H1 (cell line): ENCODE results near the gene RRP1B. TPM values are rescaled to one million over a fixed set of nuclear protein-coding genes. Genes with fewer than 3 reads are reported as not detected.

Source experiments
- CTCF ChIA-PET: fragments of 300-600 bp; sonication (Branson Sonifier 250); formaldehyde crosslinking; loops from one replicate; lab custom pipeline; 2021; ENCODE audit not compliant: partially characterized antibody; lab: Charles Lee
- POLR2A ChIA-PET: fragments of 300-600 bp; sonication (Branson Sonifier 250); formaldehyde crosslinking; loops from one replicate; lab custom pipeline; 2021; ENCODE audit warnings: inconsistent platforms; ENCODE audit not compliant: partially characterized antibody; lab: Charles Lee
- DNase-seq, 2 experiments: peaks; one replicate each; pipeline versions ENCODE4 v3.0.0 to v3.0.0-alpha.2; 2010 to 2022; ENCODE audit warnings: low spot score in 2 of 2, low read depth in 1 of 2, mixed read lengths in 1 of 2
- FAIRE-seq: peaks from 2 replicates; lab custom pipeline; 2011; peaks lifted over from hg19 to GRCh38; lab: Jason Lieb, UNC
- H2AFZ ChIP-seq: 2 replicates; pipeline ENCODE4 v1.8.1; 2012; ENCODE audit warnings: low read length, inconsistent platforms
- H2AK5ac ChIP-seq: 2 replicates; pipeline ENCODE4 v1.6.1; 2013; ENCODE audit warnings: low read depth, low read length
- H2BK120ac ChIP-seq: replicated peaks from 2 replicates; pipeline ENCODE3; 2013; ENCODE audit warnings: low read depth, low read length, inconsistent platforms
- H2BK12ac ChIP-seq: 2 replicates; pipeline ENCODE4 v1.6.1; 2013; ENCODE audit warnings: low read depth, low read length
- H2BK15ac ChIP-seq: 2 replicates; pipeline ENCODE4 v1.6.1; 2013; ENCODE audit warnings: low read length
- H2BK20ac ChIP-seq: 2 replicates; pipeline ENCODE4 v1.6.1; 2013; ENCODE audit warnings: low read length
- H2BK5ac ChIP-seq: 2 replicates; pipeline ENCODE4 v1.6.1; 2013; ENCODE audit warnings: low read depth, low read length
- H3K14ac ChIP-seq: 2 replicates; pipeline ENCODE4 v1.6.1; 2013; ENCODE audit warnings: inconsistent platforms; ENCODE audit not compliant: insufficient read length
- H3K18ac ChIP-seq: 2 replicates; pipeline ENCODE4 v1.6.1; 2013; ENCODE audit warnings: low read length; ENCODE audit errors: extremely low read depth
- H3K23ac ChIP-seq: 2 replicates; pipeline ENCODE4 v1.6.1; 2013; ENCODE audit warnings: inconsistent platforms; ENCODE audit not compliant: insufficient read length
- H3K23me2 ChIP-seq: 2 replicates; pipeline ENCODE4 v1.6.1; 2013; ENCODE audit warnings: low read depth, low read length
- H3K27ac ChIP-seq: 2 replicates; pipeline ENCODE4 v1.6.1; 2011; ENCODE audit warnings: low read depth, low read length, inconsistent platforms
- H3K27me3 ChIP-seq, 4 experiments: replicated peaks in 1 of 4; 1 replicate in 1 of 4; 2 replicates in 3 of 4; pipeline versions ENCODE4 v1.6.1 to v1.8.1; 2011 to 2013; ENCODE audit warnings: low read length in 3 of 4, mild to moderate bottlenecking in 3 of 4, inconsistent platforms in 2 of 4, mixed read lengths in 2 of 4, moderate library complexity in 1 of 4; ENCODE audit not compliant: control insufficient read depth in 3 of 4, insufficient read depth in 3 of 4; ENCODE audit errors: extremely low read depth in 1 of 4
- H3K36me3 ChIP-seq, 4 experiments: 2 replicates each; pipeline versions ENCODE4 v1.6.1 to v1.8.1; 2011 to 2013; ENCODE audit warnings: mild to moderate bottlenecking in 4 of 4, low read length in 3 of 4, moderate library complexity in 2 of 4, control low read depth in 1 of 4, inconsistent platforms in 1 of 4; ENCODE audit not compliant: insufficient read depth in 4 of 4, control insufficient read depth in 2 of 4
- H3K4ac ChIP-seq: replicated peaks from 2 replicates; pipeline ENCODE3; 2013; ENCODE audit warnings: low read length, low read depth, mixed read lengths, inconsistent platforms; ENCODE audit not compliant: insufficient read length
- H3K4me1 ChIP-seq, 4 experiments: replicated peaks in 1 of 4; 1 replicate in 1 of 4; 2 replicates in 3 of 4; pipeline versions ENCODE4 v1.6.1 to v1.8.1; 2011 to 2013; ENCODE audit warnings: low read length in 3 of 4, inconsistent platforms in 2 of 4, mixed read lengths in 1 of 4; ENCODE audit not compliant: insufficient read depth in 4 of 4, control insufficient read depth in 3 of 4
- H3K4me2 ChIP-seq, 2 experiments: 2 replicates each; pipeline versions ENCODE4 v1.6.1 to v1.8.1; 2011 to 2013; ENCODE audit warnings: low read depth in 2 of 2, low read length in 2 of 2, control low read depth in 1 of 2, inconsistent platforms in 1 of 2, mild to moderate bottlenecking in 1 of 2; ENCODE audit not compliant: insufficient read depth in 1 of 2
- H3K4me3 ChIP-seq, 4 experiments: fragments of 200-600, 300-600 bp in 1 of 4; sonication (generic), shearing (Covaris generic), sonication (Bioruptor Twin) in 1 of 4; 2 replicates each; pipeline versions ENCODE4 v1.5.1 to v1.8.1; 2011 to 2016; ENCODE audit warnings: low read length in 4 of 4, low read depth in 3 of 4, control low read depth in 2 of 4, inconsistent platforms in 2 of 4, mild to moderate bottlenecking in 2 of 4, mixed read lengths in 1 of 4, moderate library complexity in 1 of 4; ENCODE audit not compliant: insufficient read depth in 2 of 4; ENCODE audit errors: extremely low read depth in 1 of 4
- H3K56ac ChIP-seq: replicated peaks from 2 replicates; pipeline ENCODE3; 2013; ENCODE audit warnings: low read depth, mild to moderate bottlenecking, mixed read lengths, low read length, inconsistent platforms; ENCODE audit not compliant: insufficient read length
- H3K79me1 ChIP-seq: 2 replicates; pipeline ENCODE4 v1.6.1; 2013; ENCODE audit warnings: low read depth, low read length, control low read depth
- H3K79me2 ChIP-seq, 2 experiments: 2 replicates each; pipeline versions ENCODE4 v1.6.1 to v1.8.1; 2012 to 2013; ENCODE audit warnings: low read length in 2 of 2, mild to moderate bottlenecking in 2 of 2, inconsistent platforms in 1 of 2; ENCODE audit not compliant: insufficient read depth in 2 of 2, control insufficient read depth in 1 of 2
- H3K9ac ChIP-seq, 4 experiments: replicated peaks in 1 of 4; 1 replicate in 1 of 4; 2 replicates in 3 of 4; pipeline versions ENCODE4 v1.6.1 to v1.8.1; 2011 to 2013; ENCODE audit warnings: low read depth in 3 of 4, low read length in 3 of 4, control low read depth in 2 of 4, mild to moderate bottlenecking in 2 of 4, moderate library complexity in 2 of 4, inconsistent platforms in 1 of 4; ENCODE audit errors: extremely low read depth in 1 of 4
- H3K9me3 ChIP-seq, 2 experiments: 2 replicates each; pipeline versions ENCODE4 v1.6.1 to v1.8.1; 2012 to 2013; ENCODE audit warnings: mild to moderate bottlenecking in 2 of 2, moderate library complexity in 2 of 2, control low read depth in 1 of 2, inconsistent platforms in 1 of 2, low read depth in 1 of 2, low read length in 1 of 2, mixed read lengths in 1 of 2; ENCODE audit not compliant: insufficient read depth in 2 of 2
- H4K20me1 ChIP-seq, 2 experiments: replicated peaks in 1 of 2; 2 replicates each; pipeline versions ENCODE3 to v1.8.1; 2011 to 2013; ENCODE audit warnings: inconsistent platforms in 2 of 2, low read length in 2 of 2, mild to moderate bottlenecking in 1 of 2; ENCODE audit not compliant: insufficient read depth in 2 of 2, control insufficient read depth in 1 of 2
- H4K5ac ChIP-seq: 2 replicates; pipeline ENCODE4 v1.6.1; 2013; ENCODE audit warnings: low read length, low read depth, mixed read lengths, inconsistent platforms; ENCODE audit not compliant: insufficient read length
- H4K8ac ChIP-seq: 2 replicates; pipeline ENCODE4 v1.8.0; 2013; ENCODE audit warnings: mild to moderate bottlenecking, moderate library complexity, low read length, inconsistent platforms; ENCODE audit not compliant: insufficient read depth; ENCODE audit errors: extremely low read depth
- H4K91ac ChIP-seq: replicated peaks from 2 replicates; pipeline ENCODE3; 2013; ENCODE audit warnings: low read length, mixed read lengths, inconsistent platforms; ENCODE audit not compliant: insufficient read length
- CBX8 ChIP-seq: fragments of 300-800, 300-1000 bp; sonication (generic); IDR thresholded peaks from 2 replicates; pipeline ENCODE4 v1.7.1; 2016; ENCODE audit warnings: low read depth, low read length, borderline replicate concordance
- WGBS, 2 experiments: shearing (Covaris generic) in 1 of 2; methylation state at CpG; one replicate each; pipeline versions ENCODE4 v1.1.6 to v1.1.7; 2013 to 2015; ENCODE audit warnings: low lambda C conversion rate in 2 of 2, mixed read lengths in 2 of 2, inconsistent platforms in 1 of 2, low coverage in 1 of 2, missing lambda C conversion rate in 1 of 2; ENCODE audit not compliant: insufficient replicate concordance in 2 of 2, insufficient coverage in 1 of 2, insufficient read length in 1 of 2; ENCODE audit errors: extremely low coverage in 1 of 2, missing lambda C conversion rate in 1 of 2; 5-methylcytosine and 5-hydroxymethylcytosine counted together
- polyA plus RNA-seq, 7 experiments: library from polyadenylated mRNA; depleted of rRNA in 3 of 7; stranded (reverse) in 5 of 7; unstranded in 2 of 7; fragments of >200 nt in 5 of 7; fragments of 200-250 nt in 2 of 7; gene quantifications; 1 replicate in 5 of 7; 2 replicates in 1 of 7; 4 replicates in 1 of 7; pipeline versions ENCODE4 v1.2.1 to v1.2.3, GENCODE V29; 2011 to 2013; ENCODE audit warnings: missing spikeins in 2 of 7, mixed read lengths in 2 of 7
- total RNA-seq: library from RNA; stranded (reverse); fragmentation: NEBNext Ultra II Directional; extraction: Animal tissue kit (Norgen Biotek cat#: 25700); gene quantifications from 2 replicates; pipeline ENCODE4 v1.2.1, GENCODE V29; 2021
- TF ChIP-seq, protein P1 (sequence below): IDR thresholded peaks from 2 replicates; pipeline ENCODE4 v1.6.1; 2012; ENCODE audit warnings: inconsistent platforms

The RRP1B gene
- total and polyA plus RNA-seq, 2 of the 8 experiments (the other 6 are each of a cell fraction or from before 2014, with no cell fraction given), result 25.8 to 97.3 TPM

DNA sequence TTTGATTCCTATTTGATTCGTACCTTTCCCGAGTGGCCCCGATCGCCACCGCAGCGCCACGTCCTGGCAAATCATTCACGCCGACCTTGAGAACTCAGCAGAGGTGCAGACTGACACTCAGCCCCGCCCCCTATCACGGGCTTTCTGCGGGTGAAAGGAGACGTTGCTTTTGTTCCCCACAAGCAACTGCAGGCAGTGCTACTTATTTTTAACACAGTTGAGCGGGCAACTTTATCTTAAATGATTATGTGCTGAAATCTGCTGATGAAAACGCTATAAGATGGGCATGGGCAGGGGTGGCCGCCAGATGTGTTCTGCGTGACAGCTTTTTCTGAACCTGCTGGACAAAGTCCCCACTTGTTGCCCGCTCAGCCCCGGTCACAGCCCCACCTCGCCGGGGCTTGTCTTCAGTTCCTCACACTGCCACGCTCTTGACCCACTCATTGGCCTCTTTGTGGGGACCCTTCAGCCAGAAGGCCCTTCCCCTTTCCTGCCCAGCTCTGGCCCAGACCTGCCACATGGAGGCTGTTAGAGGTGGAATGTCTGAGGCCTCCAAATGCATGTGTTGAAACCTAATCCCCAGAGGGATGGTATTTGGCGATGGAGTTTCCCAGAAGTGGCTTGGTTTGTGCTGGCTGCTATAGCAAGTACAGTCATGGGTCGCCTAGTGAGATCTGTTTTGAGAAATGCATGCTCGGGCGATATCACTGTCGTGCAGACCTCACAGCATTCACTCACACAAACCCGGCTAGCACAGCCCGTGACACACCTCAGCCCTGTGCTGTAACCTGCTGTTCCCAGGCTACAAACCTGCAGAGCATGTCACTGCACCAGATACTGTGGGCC, 43.9 kb downstream of the RRP1B start:
- Histone ChIP-seq H4K20me1 (no peaks in the 10 kb centered on the region), H2AFZ (no peak overlapping the region), H2AK5ac (no peak overlapping the region), H3K4me2 (no peak overlapping the region; a peak in 1 of 4 replicates), H3K18ac (peak overlapping the region; percentile 24; the same call in 1 of the 2 replicates), H4K91ac (no peak overlapping the region), H3K4me3 (no peak overlapping the region), H2BK12ac (no peak overlapping the region), H3K56ac (no peak overlapping the region), H3K27ac (no peak overlapping the region), H3K4me1 (peaks cover 0 to 14% (median 5%) of the 10 kb centered on the region in 4 experiments; a peak in 6 of 7 replicates), H3K23ac (no peak overlapping the region), H2BK120ac (no peak overlapping the region), H3K4ac (no peak overlapping the region), H2BK5ac (no peak overlapping the region), H3K27me3 (no peaks in the 10 kb centered on the region), H4K5ac (no peak overlapping the region), H2BK20ac (no peak overlapping the region), H3K23me2 (no peaks in the 10 kb centered on the region), H3K9me3 (no peaks in the 10 kb centered on the region), H3K79me2 (no peaks in the 10 kb centered on the region), H3K9ac (no peak overlapping the region), H3K36me3 (no peaks in the 10 kb centered on the region), H3K79me1 (no peaks in the 10 kb centered on the region), H2BK15ac (no peak overlapping the region), H4K8ac (no peak overlapping the region), H3K14ac (no peak overlapping the region)
- DNase-seq (peak in 1 of 2 experiments; percentile 67), FAIRE-seq (no peak)
- TF ChIP-seq, protein P1, sequence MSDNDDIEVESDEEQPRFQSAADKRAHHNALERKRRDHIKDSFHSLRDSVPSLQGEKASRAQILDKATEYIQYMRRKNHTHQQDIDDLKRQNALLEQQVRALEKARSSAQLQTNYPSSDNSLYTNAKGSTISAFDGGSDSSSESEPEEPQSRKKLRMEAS, result peak; percentile 10; the same call in 1 of the 2 replicates
- no peak for TF ChIP-seq CBX8
- 64% methylated on average over 29 of the region's 29 CpGs; no CpG with 5 or more reads in 1 of the 2 experiments for WGBS, 2 experiments
- CTCF ChIA-PET, result interaction anchor here (0.7 to 1.6 kb wide), 4 partner anchors 10 to 365 kb away, joined by 3 to 5 read pairs (median 4); no protein-coding TSS in a partner anchor
- POLR2A ChIA-PET, result interaction anchor here (0.8 to 3.3 kb wide), 7 partner anchors 8 to 814 kb away, joined by 3 to 10 read pairs (median 3); partner anchors contain the start of gene RRP1
